AG10803 (cell line): Measurements from ENCODE around the gene SLC37A1.

Source experiments
- DNase-seq: peaks from one replicate; pipeline ENCODE4 v3.0.0; 2010; ENCODE audit warnings: low read depth
- H3K4me3 ChIP-seq: 2 replicates; pipeline ENCODE4 v1.5.1; 2011; ENCODE audit warnings: mild to moderate bottlenecking, low read length, control low read depth
- CTCF ChIP-seq: conservative IDR thresholded peaks from 2 replicates; pipeline ENCODE4 v1.5.1; 2011; ENCODE audit warnings: mild to moderate bottlenecking, low read length, control low read depth, inconsistent platforms

Gene SLC37A1

GRCh38 chr21:42616941-42617340 is 103.3 kb downstream of the SLC37A1 start:
- no peak overlapping the region for H3K4me3 ChIP-seq
- TF ChIP-seq CTCF: no peak
- no peak for DNase-seq

- no peak for TF ChIP-seq CTCF
- DNase-seq: no peak
- H3K4me3 ChIP-seq: no peak overlapping the region
These were observed 103.8 kb downstream of the SLC37A1 start for GRCh38 chr21:42617486-42617885.

GRCh38 chr21:42618707-42619102 is 105.1 kb downstream of the SLC37A1 start:
- DNase-seq: no peak
- TF ChIP-seq CTCF: no peak
- H3K4me3 ChIP-seq: no peak overlapping the region

- DNase-seq: no peak
- H3K4me3 ChIP-seq: no peak overlapping the region
- no peak for TF ChIP-seq CTCF
These were observed 105.5 kb downstream of the SLC37A1 start for GRCh38 chr21:42619166-42619565.

- H3K4me3 ChIP-seq: no peak overlapping the region
- no peak for DNase-seq
- no peak for TF ChIP-seq CTCF
These were observed 106.2 kb downstream of the SLC37A1 start for GRCh38 chr21:42619841-42620240.

GRCh38 chr21:42621166-42621818 is 107.6 kb downstream of the SLC37A1 start:
- TF ChIP-seq CTCF: no peak

GRCh38 chr21:42621819-42622177 is 108.1 kb downstream of the SLC37A1 start:
- no peak for DNase-seq

More at GRCh38 chr21:42621166-42621818, 107.6 kb downstream of the SLC37A1 start:
- H3K4me3 ChIP-seq: no peak overlapping the region
- no peak for DNase-seq

More at GRCh38 chr21:42621819-42622177, 108.1 kb downstream of the SLC37A1 start:
- TF ChIP-seq CTCF: no peak
- no peak overlapping the region for H3K4me3 ChIP-seq
